ENCODE measurements around the gene DDIT4. TPM values are rescaled to one million over a fixed set of nuclear protein-coding genes. Genes with fewer than 3 reads are reported as not detected.
"Not testable (repeated sequence)": the region's sequence is repeated elsewhere in the genome, so short reads cannot be mapped to it uniquely, and the experiment has no call there.

The DDIT4 gene
- total RNA-seq, 4 donors from 2014 or later = 56.2 to 527 (median 185) TPM

DNA sequence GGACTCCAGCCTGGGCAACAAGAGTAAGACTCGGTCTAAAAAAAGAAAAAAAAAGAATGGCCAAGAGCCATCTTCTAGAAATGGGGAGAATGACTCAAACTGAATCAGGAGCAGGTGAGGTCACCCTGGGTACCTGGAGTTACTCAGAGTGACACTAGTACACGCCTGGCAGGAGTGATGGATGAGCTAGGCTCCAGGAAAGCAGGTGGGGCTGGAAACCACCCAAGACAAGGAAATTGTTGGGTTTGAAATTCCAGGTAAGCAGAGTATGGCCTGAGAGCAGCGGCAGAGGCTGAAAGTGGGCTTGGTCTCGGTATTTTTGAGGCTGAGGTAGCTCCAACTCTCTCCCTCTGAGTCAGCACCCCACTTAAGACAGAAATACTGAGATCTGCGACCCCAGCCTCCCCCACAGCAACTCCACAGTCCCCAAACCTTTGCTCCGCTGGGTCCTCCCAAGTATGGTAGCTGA lies 18.5 kb downstream of the DDIT4 start:
- peak; percentile 55 for ATAC-seq (ENCODE audit: low FRiP score)
- no peak for DNase-seq (ENCODE audit: low spot score)
- TF ChIP-seq, protein P1, sequence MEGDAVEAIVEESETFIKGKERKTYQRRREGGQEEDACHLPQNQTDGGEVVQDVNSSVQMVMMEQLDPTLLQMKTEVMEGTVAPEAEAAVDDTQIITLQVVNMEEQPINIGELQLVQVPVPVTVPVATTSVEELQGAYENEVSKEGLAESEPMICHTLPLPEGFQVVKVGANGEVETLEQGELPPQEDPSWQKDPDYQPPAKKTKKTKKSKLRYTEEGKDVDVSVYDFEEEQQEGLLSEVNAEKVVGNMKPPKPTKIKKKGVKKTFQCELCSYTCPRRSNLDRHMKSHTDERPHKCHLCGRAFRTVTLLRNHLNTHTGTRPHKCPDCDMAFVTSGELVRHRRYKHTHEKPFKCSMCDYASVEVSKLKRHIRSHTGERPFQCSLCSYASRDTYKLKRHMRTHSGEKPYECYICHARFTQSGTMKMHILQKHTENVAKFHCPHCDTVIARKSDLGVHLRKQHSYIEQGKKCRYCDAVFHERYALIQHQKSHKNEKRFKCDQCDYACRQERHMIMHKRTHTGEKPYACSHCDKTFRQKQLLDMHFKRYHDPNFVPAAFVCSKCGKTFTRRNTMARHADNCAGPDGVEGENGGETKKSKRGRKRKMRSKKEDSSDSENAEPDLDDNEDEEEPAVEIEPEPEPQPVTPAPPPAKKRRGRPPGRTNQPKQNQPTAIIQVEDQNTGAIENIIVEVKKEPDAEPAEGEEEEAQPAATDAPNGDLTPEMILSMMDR (IDR thresholded peaks at IDR 0.05) = no peak

DNA sequence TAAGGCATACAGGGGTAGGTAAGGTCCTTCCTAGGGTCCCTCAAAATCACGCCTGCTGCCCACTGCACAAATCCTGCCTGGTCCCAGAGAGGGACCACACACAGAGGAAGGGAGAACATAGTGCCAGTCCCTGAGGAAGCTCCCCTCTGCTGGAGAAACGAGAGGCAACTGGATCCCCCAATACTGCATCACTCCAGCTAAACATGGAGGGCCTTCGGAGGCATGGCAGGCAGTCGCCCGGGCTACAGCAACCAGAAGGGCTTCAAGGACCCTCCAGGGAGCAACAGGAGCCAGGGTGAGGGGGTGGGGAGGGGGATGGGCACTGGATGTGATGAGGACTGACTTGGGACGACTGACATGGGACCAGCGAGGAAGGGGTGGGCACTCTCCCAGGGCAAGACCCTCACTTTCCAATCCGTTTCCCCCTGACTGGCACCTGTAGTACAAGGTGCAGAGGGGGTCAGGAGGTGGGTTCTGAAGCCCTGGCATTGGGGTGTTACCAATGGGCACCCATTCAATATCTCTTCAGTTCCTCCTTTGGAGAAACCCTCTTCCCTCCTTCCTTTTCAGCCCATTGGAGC lies 21.7 kb downstream of the DDIT4 start:
- TF ChIP-seq, protein P1 (IDR thresholded peaks at IDR 0.05) = no peak
- no peak for ATAC-seq (ENCODE audit: low FRiP score)

DNA sequence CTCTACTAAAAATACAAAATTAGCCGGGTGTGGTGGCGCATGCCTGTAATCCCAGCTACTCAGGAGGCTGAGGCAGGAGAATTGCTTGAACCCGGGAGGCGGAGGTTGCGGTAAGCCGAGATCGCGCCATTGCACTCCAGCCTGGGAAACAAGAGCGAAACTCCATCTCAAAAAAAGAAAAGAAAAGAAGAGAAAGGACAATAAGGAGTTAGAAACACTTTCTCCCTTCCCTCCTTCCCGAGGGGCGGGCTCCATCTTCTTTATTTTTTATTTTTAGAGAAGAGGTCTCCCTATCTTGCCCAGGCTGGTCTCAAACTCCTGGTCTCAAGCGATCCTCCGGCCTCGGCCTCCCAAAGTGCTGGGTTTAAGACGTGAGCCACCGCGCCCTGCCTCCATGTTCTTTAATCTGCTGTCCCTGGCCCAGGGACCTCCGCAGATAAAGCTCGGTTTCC lies 23.1 kb downstream of the DDIT4 start:
- not testable (repeated sequence) for DNase-seq (ENCODE audit: low spot score); ATAC-seq (ENCODE audit: low FRiP score)

More for the DNA sequence above, 21.7 kb downstream of the DDIT4 start:
- no peak for DNase-seq (ENCODE audit: low spot score)

DNA sequence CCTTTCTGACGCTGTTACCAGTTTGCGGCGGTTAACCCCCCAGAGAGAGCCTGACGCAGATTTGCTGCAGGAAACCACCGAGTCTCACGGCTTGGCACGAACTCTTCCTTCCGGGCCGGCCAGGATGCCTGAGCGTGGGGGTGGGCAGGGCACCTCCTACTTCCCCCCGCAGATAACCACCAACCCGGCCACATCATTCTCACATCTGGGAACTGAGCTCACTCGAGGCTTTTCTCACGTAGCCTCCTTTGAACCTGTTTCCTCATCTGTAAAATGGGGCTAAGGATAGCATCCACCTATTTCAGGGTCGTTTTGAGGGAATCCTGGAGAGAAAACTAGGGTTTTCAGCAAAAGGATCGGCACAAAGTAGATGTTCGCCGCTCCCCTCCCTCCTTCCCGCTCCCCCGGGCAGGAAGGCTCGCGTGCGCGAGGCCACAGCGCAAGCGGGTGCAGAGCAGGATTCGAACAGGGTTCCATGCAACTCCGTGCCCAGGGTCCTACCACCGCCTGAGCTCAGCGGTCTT lies 23.6 kb downstream of the DDIT4 start:
- DNase-seq (ENCODE audit: low spot score) (no peak), ATAC-seq (ENCODE audit: low FRiP score) (peak; percentile 84)
- TF ChIP-seq, protein P1 (IDR thresholded peaks at IDR 0.05) = no peak

DNA sequence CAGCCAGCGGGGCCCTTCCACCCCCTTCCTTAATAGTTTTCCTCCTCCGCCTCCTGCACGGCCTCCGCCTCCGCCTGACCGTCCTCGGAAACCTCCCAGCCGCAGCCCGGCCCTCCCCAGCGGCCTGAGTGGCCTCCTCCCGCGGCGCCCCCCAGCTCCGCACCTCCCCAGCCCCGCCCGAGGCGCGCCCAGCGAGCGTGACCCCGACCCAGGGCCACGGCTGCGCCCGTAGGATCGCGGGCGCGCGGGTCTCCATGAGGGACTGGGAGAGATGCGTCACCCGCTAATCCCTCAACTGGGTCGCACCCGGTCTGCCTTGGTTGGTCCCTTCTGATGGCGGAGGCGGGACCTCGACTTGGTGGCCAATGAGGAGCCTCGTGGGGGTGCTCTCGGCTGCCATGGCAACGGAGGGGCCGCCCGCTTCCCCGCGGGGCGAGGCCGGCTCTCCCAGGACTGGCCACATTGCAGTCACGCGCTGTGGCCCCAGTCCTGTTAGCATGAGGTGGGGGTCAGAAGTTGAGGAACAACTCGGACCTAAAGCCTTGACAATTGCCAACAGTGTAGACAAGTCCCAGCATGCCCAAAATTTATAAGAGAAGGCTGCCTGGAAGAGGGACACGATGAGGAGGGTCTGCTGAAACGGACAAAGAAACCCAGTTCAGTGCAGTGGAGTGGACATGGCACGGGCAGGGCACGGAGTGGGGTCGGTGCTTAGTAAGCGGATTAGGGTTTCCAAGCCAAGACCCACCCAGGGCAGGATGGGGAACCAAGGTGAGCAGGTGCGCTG lies 24.3 kb downstream of the DDIT4 start:
- TF ChIP-seq, protein P1 (IDR thresholded peaks at IDR 0.05) = no peak
- ATAC-seq (ENCODE audit: low FRiP score) (peak; percentile 92), DNase-seq (ENCODE audit: low spot score) (peak; percentile 95)

DNA sequence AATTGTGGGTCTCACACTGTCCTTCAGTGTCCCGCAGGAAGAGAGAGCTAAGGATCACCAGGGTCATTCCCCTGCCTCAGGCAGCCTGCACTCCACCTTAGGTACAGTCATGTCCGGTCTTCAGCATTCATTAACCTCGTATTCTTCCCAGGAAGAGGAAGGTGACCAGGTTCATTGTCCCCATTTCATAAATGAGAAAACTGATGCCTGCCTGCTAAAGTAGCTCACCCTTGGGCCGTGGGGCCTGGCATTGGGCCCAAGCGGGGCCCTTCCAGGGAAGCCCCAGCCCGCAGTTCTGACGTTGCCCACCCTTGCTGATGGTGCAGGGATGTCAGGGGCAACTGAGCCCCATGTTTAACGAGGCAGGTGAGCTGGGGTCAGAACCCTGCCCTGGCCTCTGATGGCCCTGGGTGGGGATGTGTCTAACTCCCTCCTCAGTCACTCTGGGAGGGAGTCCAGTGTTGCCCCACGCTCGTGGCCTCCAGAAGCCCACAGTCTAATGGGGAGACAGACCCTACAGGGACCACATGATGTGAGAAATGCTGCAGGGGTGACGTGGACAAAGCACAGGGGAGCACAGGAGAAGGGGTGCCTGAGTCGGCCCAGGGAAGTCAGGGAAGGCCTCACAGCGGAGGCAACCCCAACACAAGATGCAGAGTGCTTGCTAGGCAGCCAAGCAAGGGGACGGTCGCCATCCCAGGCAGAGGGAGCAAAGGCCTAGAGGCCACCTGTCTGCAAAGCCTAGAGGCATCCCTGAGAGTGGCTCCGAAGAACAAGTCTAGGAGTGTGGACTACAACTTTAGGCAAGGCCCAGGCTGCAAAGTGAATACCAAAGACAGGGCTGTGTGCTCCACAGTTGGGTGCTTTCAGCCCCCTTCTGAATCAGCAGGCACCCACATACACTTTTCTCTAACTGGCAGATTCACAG lies 25.1 kb downstream of the DDIT4 start:
- TF ChIP-seq, protein P1 (IDR thresholded peaks at IDR 0.05) = no peak
- DNase-seq (ENCODE audit: low spot score) = no peak
- no peak for ATAC-seq (ENCODE audit: low FRiP score)
